ENCODE results near the gene SPEF1. TPM values are rescaled to one million over a fixed set of nuclear protein-coding genes. Genes with fewer than 3 reads are reported as not detected.

Gene SPEF1
- total and polyA plus RNA-seq, 2 of the 13 experiments (the other 11 are each of a cell fraction or from before 2014, with no cell fraction given), result 0.11 to 0.27 TPM

GRCh38 chr20:3775457-3776108 lies 5.7 kb downstream of the SPEF1 start (continued):
- TF ChIP-seq ZNF318 (CRISPR knock-in tag; IDR thresholded peaks at IDR 0.05), result no peak
- no peak for TF ChIP-seq HNF4A (CRISPR knock-in tag; IDR thresholded peaks at IDR 0.05)

- no peak overlapping the region for H2AFZ ChIP-seq (ENCODE audit: low read length)
- H3K4me1 ChIP-seq (ENCODE audit: insufficient read depth, low read length), result peaks cover 43% of the 10 kb centered on the region
- POLR2A ChIA-PET, result interaction anchor here (1.3 to 1.7 kb wide), 2 partner anchors 10 to 76 kb away, joined by 3 to 4 read pairs; partner anchors contain the start of gene SPEF1
- intact Hi-C loops (cut with micrococcal nuclease; ENCODE audit: unreplicated experiment), result no loop called here
- H3K27ac ChIP-seq (ENCODE audit: extremely low read length, insufficient read depth, low read length), result no peak overlapping the region
- H3K4me2 ChIP-seq (ENCODE audit: low read depth, low read length), result no peak overlapping the region
- no peaks in the 10 kb centered on the region for H3K9me3 ChIP-seq (ENCODE audit: low read length)
- H3K36me3 ChIP-seq (replicated peaks in 1 of 2; ENCODE audit: control insufficient read depth in 1 of 2, insufficient read depth in 2 of 2, low read length in 2 of 2), result no peaks in the 10 kb centered on the region
- H3K9ac ChIP-seq (ENCODE audit: insufficient read depth, low read depth, low read length), result no peak overlapping the region
- FAIRE-seq (no peak), DNase-seq (ENCODE audit: low spot score) (no peak), ATAC-seq (no peak)
- H3K4me3 ChIP-seq (replicated peaks in 1 of 3; ENCODE audit: insufficient read depth in 1 of 3, low read depth in 2 of 3, low read length in 3 of 3), result no peak overlapping the region
- BruUV-seq (replicated peaks), result no TSS peak
- H3K79me2 ChIP-seq (ENCODE audit: insufficient read depth, low read length), result peaks cover 6% of the 10 kb centered on the region
- in situ Hi-C loops (cut with HindIII; ENCODE audit: extremely low pct_ligation_motif_present, low pct_unique_long_range_greater_than_20kb), result no loop called here
- CTCF ChIA-PET (ENCODE audit: low intra/inter-chr PET ratio, low total read pairs), result no interaction called here
- H4K20me1 ChIP-seq (ENCODE audit: insufficient read depth, low read length), result no peaks in the 10 kb centered on the region
- 38% methylated on average over 7 of the region's 7 CpGs for WGBS (ENCODE audit: low lambda C conversion rate)
- H3K27me3 ChIP-seq (ENCODE audit: control insufficient read depth in 1 of 2, insufficient read depth in 2 of 2, low read length in 2 of 2), result peaks cover 0 to 5% of the 10 kb centered on the region in 2 experiments; a peak in 2 of 5 replicates
- TF ChIP-seq ZNF646 (CRISPR knock-in tag; IDR thresholded peaks at IDR 0.05) (peak; percentile 73; the same call in 1 of the 2 replicates), CEBPB (IDR thresholded peaks at IDR 0.05; ENCODE audit: borderline replicate concordance, low read depth, low read length) (peak; percentile 57; the same call in 1 of the 2 replicates), PRPF4 (IDR thresholded peaks at IDR 0.05; ENCODE audit: low read depth, low read length, poor library complexity, severe bottlenecking) (no peak)
Observed at GRCh38 chr20:3771552-3772058, 9.6 kb downstream of the SPEF1 start.
